Activated B cell treated with CpG ODN at 0.5 μM for 24 hours (primary cell): ENCODE data around the gene BPI. TPM values are rescaled to one million over a fixed set of nuclear protein-coding genes. Genes with fewer than 3 reads are reported as not detected.

Experiments
- ATAC-seq: fragments of 200-7000 bp; cut with Tn5 transposase; one replicate; pipeline ENCODE4 v1.10.0; 2021; ENCODE audit warnings: low read depth, mild to moderate bottlenecking, moderate library complexity
- CTCF ChIA-PET: fragments of 350-600 bp; sonication (Branson Sonifier 250); formaldehyde crosslinking; loops from one replicate; lab custom pipeline; 2021; ENCODE audit warnings: antibody characterized with exemption; lab: Charles Lee
- POLR2A ChIA-PET: fragments of 350-600 bp; sonication (Branson Sonifier 250); formaldehyde crosslinking; loops from one replicate; lab custom pipeline; 2021; ENCODE audit warnings: antibody characterized with exemption; lab: Charles Lee
- DNase-seq: peaks from one replicate; pipeline ENCODE4 v3.0.0; 2022
- H3K27ac Mint-ChIP-seq: one replicate; pipeline ENCODE4 v1.8.0; 2020; ENCODE audit warnings: mixed read lengths
- H3K27me3 Mint-ChIP-seq: one replicate; pipeline ENCODE4 v1.8.0; 2021; ENCODE audit warnings: mixed read lengths
- H3K36me3 Mint-ChIP-seq: one replicate; pipeline ENCODE4 v1.8.0; 2021; ENCODE audit warnings: low read depth, mixed read lengths
- H3K4me1 Mint-ChIP-seq: one replicate; pipeline ENCODE4 v1.8.0; 2021; ENCODE audit warnings: mixed read lengths
- H3K4me3 Mint-ChIP-seq: one replicate; pipeline ENCODE4 v1.8.0; 2020; ENCODE audit warnings: mild to moderate bottlenecking, mixed read lengths
- H3K9me3 Mint-ChIP-seq: one replicate; pipeline ENCODE4 v1.8.0; 2020; ENCODE audit warnings: mixed read lengths
- CTCF ChIP-seq: fragments of 200-600 bp; IDR thresholded peaks from one replicate; pipeline ENCODE4 v1.8.0; 2022; ENCODE audit warnings: antibody characterized with exemption, mild to moderate bottlenecking
- intact Hi-C: fragments of 100-400 bp; cut with micrococcal nuclease; formaldehyde crosslinking; loops from one replicate; pipeline ENCODE4 v1.15.1; 2024
- total RNA-seq: library from RNA; stranded (reverse); gene quantifications from 2 replicates; pipeline ENCODE4 v1.2.3, GENCODE V29; 2022

BPI gene
- total RNA-seq, 1 donor from 2014 or later, result not detected

GRCh38 chr20:38383147-38383546 lies 79.2 kb downstream of the BPI start:
- no peak for DNase-seq

GRCh38 chr20:38386004-38386403 lies 82.0 kb downstream of the BPI start:
- Mint-ChIP-seq H3K4me1 (no peaks in the 10 kb centered on the region), H3K27ac (no peak overlapping the region), H3K4me3 (no peak overlapping the region), H3K36me3 (no peaks in the 10 kb centered on the region), H3K27me3 (peaks cover 10% of the 10 kb centered on the region), H3K9me3 (peaks cover 7% of the 10 kb centered on the region)
- TF ChIP-seq CTCF, result no peak
- intact Hi-C loops, result no loop called here
- DNase-seq (no peak), ATAC-seq (no peak)
- CTCF ChIA-PET, result no interaction called here
- POLR2A ChIA-PET, result no interaction called here

More at GRCh38 chr20:38383147-38383546, 79.2 kb downstream of the BPI start:
- Mint-ChIP-seq H3K4me3 (no peak overlapping the region), H3K4me1 (no peaks in the 10 kb centered on the region), H3K9me3 (no peaks in the 10 kb centered on the region), H3K27ac (no peak overlapping the region), H3K27me3 (peaks cover 4% of the 10 kb centered on the region), H3K36me3 (no peaks in the 10 kb centered on the region)
- no peak for ATAC-seq
- intact Hi-C loops, result no loop called here
- TF ChIP-seq CTCF, result no peak
- ChIA-PET POLR2A (no interaction called here), CTCF (no interaction called here)

GRCh38 chr20:38386851-38387250 lies 82.9 kb downstream of the BPI start:
- Mint-ChIP-seq H3K36me3 (no peaks in the 10 kb centered on the region), H3K27ac (no peak overlapping the region), H3K27me3 (peaks cover 9% of the 10 kb centered on the region), H3K4me3 (no peak overlapping the region), H3K9me3 (peaks cover 7% of the 10 kb centered on the region), H3K4me1 (no peaks in the 10 kb centered on the region)
- ChIA-PET POLR2A (no interaction called here), CTCF (no interaction called here)
- no peak for DNase-seq
- intact Hi-C loops, result no loop called here
- TF ChIP-seq CTCF, result no peak
- no peak for ATAC-seq

Other genes starting within 250 kb of the BPI start
- gene TGM2, start 138.9 kb upstream of the BPI start, total RNA-seq, result 20.8 and 22.9 TPM in 2 replicates
- not detected in 2 replicates for gene KIAA1755, start 43.4 kb upstream of the BPI start, total RNA-seq
- not detected in 2 replicates for gene LBP, start 42.3 kb downstream of the BPI start, total RNA-seq
- 62.6 and 75.2 TPM in 2 replicates for gene SNHG17, start 131.2 kb downstream of the BPI start, total RNA-seq
- 40.2 and 48.3 TPM in 2 replicates for gene RALGAPB, start 168.7 kb downstream of the BPI start, total RNA-seq